Measurements from ENCODE around the gene GALM. TPM values are rescaled to one million over a fixed set of nuclear protein-coding genes. Genes with fewer than 3 reads are reported as not detected.

Gene GALM
- total RNA-seq, 1 experiment from 2014 or later, result 22.7 TPM

DNA sequence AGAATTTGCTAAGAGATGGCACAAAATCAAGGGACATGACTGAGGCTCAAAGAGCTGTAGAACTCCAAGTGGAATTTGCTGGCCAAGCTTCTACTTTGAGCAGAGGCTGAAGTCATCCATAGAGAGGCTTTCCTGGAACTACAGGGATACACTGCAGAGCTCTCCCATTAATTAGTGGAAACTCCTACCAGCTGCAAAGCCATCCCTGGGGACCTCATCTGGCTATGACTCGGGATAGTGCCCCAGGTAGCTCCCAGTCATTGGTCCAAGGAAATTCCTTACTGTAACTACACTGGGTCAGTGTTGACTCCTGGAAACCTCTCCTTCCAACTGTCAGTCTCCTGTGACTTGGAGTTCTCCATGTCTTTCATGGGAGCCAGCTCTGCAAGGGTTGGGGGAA is 10.5 kb upstream of the GALM start:
- no peaks in the 10 kb centered on the region for H4K20me1 ChIP-seq (ENCODE audit: low read length)
- no peak overlapping the region for H3K4me3 ChIP-seq (ENCODE audit: low read length)
- no TSS peak for BruUV-seq (replicated peaks)
- H3K9me3 ChIP-seq (ENCODE audit: low read length), result no peaks in the 10 kb centered on the region
- no peaks in the 10 kb centered on the region for H3K79me2 ChIP-seq (ENCODE audit: low read length)
- no peak overlapping the region for H3K27ac ChIP-seq (ENCODE audit: low read length)
- H2AFZ ChIP-seq (ENCODE audit: low read length), result no peak overlapping the region
- H3K9ac ChIP-seq (ENCODE audit: low read length), result no peak overlapping the region
- no peaks in the 10 kb centered on the region for H3F3A ChIP-seq (ENCODE audit: low read length, unreplicated experiment)
- no peak for TF ChIP-seq EZH2 (IDR thresholded peaks at IDR 0.05; ENCODE audit: low read length, unreplicated experiment)
- TF ChIP-seq EZH2phosphoT487 (IDR thresholded peaks at IDR 0.05; ENCODE audit: borderline replicate concordance, low read length), result no peak
- TF ChIP-seq, protein P1, sequence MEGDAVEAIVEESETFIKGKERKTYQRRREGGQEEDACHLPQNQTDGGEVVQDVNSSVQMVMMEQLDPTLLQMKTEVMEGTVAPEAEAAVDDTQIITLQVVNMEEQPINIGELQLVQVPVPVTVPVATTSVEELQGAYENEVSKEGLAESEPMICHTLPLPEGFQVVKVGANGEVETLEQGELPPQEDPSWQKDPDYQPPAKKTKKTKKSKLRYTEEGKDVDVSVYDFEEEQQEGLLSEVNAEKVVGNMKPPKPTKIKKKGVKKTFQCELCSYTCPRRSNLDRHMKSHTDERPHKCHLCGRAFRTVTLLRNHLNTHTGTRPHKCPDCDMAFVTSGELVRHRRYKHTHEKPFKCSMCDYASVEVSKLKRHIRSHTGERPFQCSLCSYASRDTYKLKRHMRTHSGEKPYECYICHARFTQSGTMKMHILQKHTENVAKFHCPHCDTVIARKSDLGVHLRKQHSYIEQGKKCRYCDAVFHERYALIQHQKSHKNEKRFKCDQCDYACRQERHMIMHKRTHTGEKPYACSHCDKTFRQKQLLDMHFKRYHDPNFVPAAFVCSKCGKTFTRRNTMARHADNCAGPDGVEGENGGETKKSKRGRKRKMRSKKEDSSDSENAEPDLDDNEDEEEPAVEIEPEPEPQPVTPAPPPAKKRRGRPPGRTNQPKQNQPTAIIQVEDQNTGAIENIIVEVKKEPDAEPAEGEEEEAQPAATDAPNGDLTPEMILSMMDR (conservative IDR thresholded peaks at IDR 0.05; ENCODE audit: low read depth, low read length), result no peak
- H3K4me2 ChIP-seq (ENCODE audit: low read length), result no peak overlapping the region
- ATAC-seq (no peak), DNase-seq (no peak)
- POLR2A ChIA-PET (ENCODE audit: unreplicated experiment), result no interaction called here
- CTCF ChIA-PET, result no interaction called here
- H3K4me1 ChIP-seq (ENCODE audit: insufficient read depth, low read length), result no peaks in the 10 kb centered on the region
- intact Hi-C loops (cut with micrococcal nuclease), result no loop called here
- no peaks in the 10 kb centered on the region for H3K27me3 ChIP-seq (ENCODE audit: low read length)
- no peaks in the 10 kb centered on the region for H3K36me3 ChIP-seq (ENCODE audit: low read depth, low read length)
- no peaks in the 10 kb centered on the region for H3K9me2 ChIP-seq (replicated peaks; ENCODE audit: low read length)

DNA sequence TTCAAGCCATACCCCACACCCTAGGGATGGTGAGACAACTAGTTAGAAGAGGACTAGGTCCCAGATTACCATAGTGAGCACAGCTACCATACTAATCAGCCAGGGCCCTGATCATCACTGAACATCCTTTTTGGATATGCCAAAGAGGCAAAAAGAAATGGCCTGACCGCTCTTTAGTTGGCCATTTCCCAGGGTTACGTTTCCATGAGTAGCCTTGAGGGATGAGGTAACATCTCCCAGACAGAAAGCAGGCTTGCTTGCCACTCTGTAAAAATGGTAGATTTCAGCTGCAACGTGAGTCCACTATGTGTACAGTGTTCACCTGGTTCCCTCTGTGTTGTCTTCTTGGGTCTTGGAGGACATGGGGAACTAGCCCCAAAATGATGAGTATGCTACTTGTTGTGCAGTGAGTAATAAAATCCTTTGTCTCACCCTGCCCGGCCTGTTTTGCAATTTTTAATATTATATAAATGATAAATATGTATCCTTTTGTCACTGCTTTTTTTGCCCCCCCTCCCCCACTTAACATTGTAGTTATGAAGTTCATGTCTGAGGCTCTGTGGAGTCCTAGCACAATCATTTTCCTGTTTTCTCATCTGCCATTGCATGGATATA is 8.9 kb upstream of the GALM start:
- ATAC-seq (no peak), DNase-seq (no peak)
- ChIA-PET POLR2A (ENCODE audit: unreplicated experiment) (no interaction called here), CTCF (no interaction called here)
- intact Hi-C loops (cut with micrococcal nuclease), result no loop called here
- Histone ChIP-seq H3K9ac (ENCODE audit: low read length) (no peak overlapping the region), H3K4me1 (ENCODE audit: insufficient read depth, low read length) (no peaks in the 10 kb centered on the region), H3K27ac (ENCODE audit: low read length) (no peak overlapping the region), H3K4me2 (ENCODE audit: low read length) (no peak overlapping the region), H3K36me3 (ENCODE audit: low read depth, low read length) (no peaks in the 10 kb centered on the region), H3K27me3 (ENCODE audit: low read length) (no peaks in the 10 kb centered on the region), H3K9me3 (ENCODE audit: low read length) (no peaks in the 10 kb centered on the region), H3K79me2 (ENCODE audit: low read length) (no peaks in the 10 kb centered on the region), H2AFZ (ENCODE audit: low read length) (no peak overlapping the region), H4K20me1 (ENCODE audit: low read length) (no peaks in the 10 kb centered on the region), H3F3A (ENCODE audit: low read length, unreplicated experiment) (no peaks in the 10 kb centered on the region), H3K4me3 (ENCODE audit: low read length) (no peak overlapping the region), H3K9me2 (replicated peaks; ENCODE audit: low read length) (no peaks in the 10 kb centered on the region)
- TF ChIP-seq, protein P1 (conservative IDR thresholded peaks at IDR 0.05; ENCODE audit: low read depth, low read length), result no peak
- no peak for TF ChIP-seq EZH2 (IDR thresholded peaks at IDR 0.05; ENCODE audit: low read length, unreplicated experiment)
- BruUV-seq (replicated peaks), result no TSS peak

DNA sequence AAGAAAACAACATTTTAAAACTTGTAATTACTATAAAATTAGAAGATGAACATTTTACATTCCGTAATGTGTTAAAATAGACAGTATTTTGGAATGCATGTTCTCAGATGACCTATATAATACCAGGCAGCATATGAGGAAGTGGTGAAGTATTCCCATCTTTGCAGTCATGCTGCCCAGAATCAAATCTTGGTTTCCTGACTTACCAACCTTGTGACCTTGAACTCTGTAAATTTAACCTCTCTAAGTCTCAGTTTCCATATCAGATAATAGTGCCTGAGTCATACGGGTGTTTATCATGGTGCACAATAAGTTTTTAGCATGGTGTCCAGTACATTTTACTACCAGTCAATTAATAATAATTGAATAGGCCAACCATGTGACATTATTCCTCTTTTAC is 7.3 kb upstream of the GALM start:
- Histone ChIP-seq H3K36me3 (ENCODE audit: low read depth, low read length) (no peaks in the 10 kb centered on the region), H3F3A (ENCODE audit: low read length, unreplicated experiment) (no peaks in the 10 kb centered on the region), H2AFZ (ENCODE audit: low read length) (no peak overlapping the region), H3K9me2 (replicated peaks; ENCODE audit: low read length) (no peaks in the 10 kb centered on the region), H3K79me2 (ENCODE audit: low read length) (no peaks in the 10 kb centered on the region), H3K27me3 (ENCODE audit: low read length) (no peaks in the 10 kb centered on the region), H3K9me3 (ENCODE audit: low read length) (no peaks in the 10 kb centered on the region), H3K4me2 (ENCODE audit: low read length) (no peak overlapping the region), H3K4me1 (ENCODE audit: insufficient read depth, low read length) (no peaks in the 10 kb centered on the region), H3K27ac (ENCODE audit: low read length) (no peak overlapping the region), H3K4me3 (ENCODE audit: low read length) (no peak overlapping the region), H4K20me1 (ENCODE audit: low read length) (no peaks in the 10 kb centered on the region), H3K9ac (ENCODE audit: low read length) (no peak overlapping the region)
- TF ChIP-seq, protein P1 (conservative IDR thresholded peaks at IDR 0.05; ENCODE audit: low read depth, low read length), result no peak
- TF ChIP-seq EZH2 (IDR thresholded peaks at IDR 0.05; ENCODE audit: low read length, unreplicated experiment) (no peak), EZH2phosphoT487 (IDR thresholded peaks at IDR 0.05; ENCODE audit: borderline replicate concordance, low read length) (no peak)
- DNase-seq (no peak), ATAC-seq (no peak)
- no TSS peak for BruUV-seq (replicated peaks)
- ChIA-PET POLR2A (ENCODE audit: unreplicated experiment) (no interaction called here), CTCF (no interaction called here)
- intact Hi-C loops (cut with micrococcal nuclease), result no loop called here

All from PC-3 (cell line).